Smooth muscle cell of the pulmonary artery (primary cell): Measurements from ENCODE around the gene MAP4K3. TPM values are rescaled to one million over a fixed set of nuclear protein-coding genes. Genes with fewer than 3 reads are reported as not detected.

Source experiments
- total RNA-seq: library from RNA; depleted of rRNA; stranded (reverse); fragments of >200 nt; gene quantifications from 2 replicates; pipeline ENCODE4 v1.2.3, GENCODE V29; 2014

Gene MAP4K3
- total RNA-seq = 29.4 and 38.0 TPM in 2 replicates

GRCh38 chr2:39436592-39437521 is at the start of gene MAP4K3:
MAP4K3 (minus strand) TSS chr2:39437285; CDS start chr2:39436987, 298 bp downstream.

DNA sequence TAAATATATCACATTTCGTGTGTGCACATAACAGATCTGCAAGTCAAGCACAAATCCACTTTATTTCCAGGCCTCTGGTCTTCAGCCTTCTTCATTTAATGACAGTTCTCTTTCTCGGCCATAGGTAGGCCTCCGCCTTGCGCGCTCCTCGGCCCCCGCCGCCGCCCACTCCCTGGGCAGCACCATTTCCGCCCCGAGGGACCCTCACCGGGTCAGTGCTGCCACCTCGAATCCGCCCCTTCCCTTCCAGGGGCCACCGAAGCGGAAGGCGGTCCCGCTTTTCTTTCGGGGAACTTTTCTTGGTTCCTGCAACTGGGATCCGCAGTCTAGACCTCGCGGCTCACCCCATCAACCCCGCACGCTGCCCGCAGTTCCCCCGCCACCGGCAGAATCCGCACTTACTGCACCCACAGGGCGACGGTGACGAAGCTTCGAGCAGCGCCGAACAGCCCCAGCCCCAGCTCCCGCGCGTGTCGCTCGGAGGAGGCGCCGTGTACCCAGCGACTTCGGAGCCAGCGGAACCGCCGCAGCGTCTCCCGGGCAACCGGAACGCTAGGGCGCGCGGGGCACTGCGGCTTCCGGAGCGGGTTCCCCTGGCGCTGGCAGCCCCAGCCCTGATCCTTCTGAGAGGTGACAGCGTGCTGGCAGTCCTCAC is 193.5 kb downstream of the MAP4K3 start, which contains the start of gene CDKL4:
CDKL4 (minus strand) TSS at position 502 of the 655 bp plus-strand sequence.

Other genes starting within 250 kb of the MAP4K3 start
- 0.66 and 0.91 TPM in 2 replicates for gene CDKL4, start 193.3 kb downstream of the MAP4K3 start, total RNA-seq
- 0.86 and 1.2 TPM in 2 replicates for gene TMEM178A, start 228.6 kb upstream of the MAP4K3 start, total RNA-seq